ENCODE results near the gene ITPK1. TPM values are rescaled to one million over a fixed set of nuclear protein-coding genes. Genes with fewer than 3 reads are reported as not detected.

ITPK1 gene
- total RNA-seq, 1 experiment from 2014 or later = 38.5 TPM

- intact Hi-C loops (cut with micrococcal nuclease; ENCODE audit: unreplicated experiment) = no loop called here
- no peaks in the 10 kb centered on the region for H3K36me3 ChIP-seq (ENCODE audit: insufficient read depth, low read length, poor library complexity, severe bottlenecking)
- ChIA-PET CTCF (no interaction called here), POLR2A (ENCODE audit: low non-redundant PET) (no interaction called here)
- no peak overlapping the region for H3K4me3 ChIP-seq (ENCODE audit: low read depth, low read length, poor library complexity, severe bottlenecking)
- peaks cover 7% of the 10 kb centered on the region for H3K4me1 ChIP-seq (ENCODE audit: insufficient read depth, low read length, poor library complexity, severe bottlenecking)
- no TSS peak for BruUV-seq (replicated peaks)
- H3K9me3 ChIP-seq (ENCODE audit: low read depth, low read length, poor library complexity, severe bottlenecking) = no peaks in the 10 kb centered on the region
- TF ChIP-seq, protein P1, sequence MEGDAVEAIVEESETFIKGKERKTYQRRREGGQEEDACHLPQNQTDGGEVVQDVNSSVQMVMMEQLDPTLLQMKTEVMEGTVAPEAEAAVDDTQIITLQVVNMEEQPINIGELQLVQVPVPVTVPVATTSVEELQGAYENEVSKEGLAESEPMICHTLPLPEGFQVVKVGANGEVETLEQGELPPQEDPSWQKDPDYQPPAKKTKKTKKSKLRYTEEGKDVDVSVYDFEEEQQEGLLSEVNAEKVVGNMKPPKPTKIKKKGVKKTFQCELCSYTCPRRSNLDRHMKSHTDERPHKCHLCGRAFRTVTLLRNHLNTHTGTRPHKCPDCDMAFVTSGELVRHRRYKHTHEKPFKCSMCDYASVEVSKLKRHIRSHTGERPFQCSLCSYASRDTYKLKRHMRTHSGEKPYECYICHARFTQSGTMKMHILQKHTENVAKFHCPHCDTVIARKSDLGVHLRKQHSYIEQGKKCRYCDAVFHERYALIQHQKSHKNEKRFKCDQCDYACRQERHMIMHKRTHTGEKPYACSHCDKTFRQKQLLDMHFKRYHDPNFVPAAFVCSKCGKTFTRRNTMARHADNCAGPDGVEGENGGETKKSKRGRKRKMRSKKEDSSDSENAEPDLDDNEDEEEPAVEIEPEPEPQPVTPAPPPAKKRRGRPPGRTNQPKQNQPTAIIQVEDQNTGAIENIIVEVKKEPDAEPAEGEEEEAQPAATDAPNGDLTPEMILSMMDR (conservative IDR thresholded peaks at IDR 0.05; ENCODE audit: low read depth, low read length) = no peak
- TF ChIP-seq EZH2 (IDR thresholded peaks at IDR 0.05; ENCODE audit: borderline replicate concordance, low read depth, low read length, poor library complexity, severe bottlenecking) = no peak
- no peak for DNase-seq (ENCODE audit: low spot score)
- H3K27me3 ChIP-seq (replicated peaks; ENCODE audit: insufficient read depth, low read depth, low read length, poor library complexity) = no peaks in the 10 kb centered on the region
- H3K27ac ChIP-seq (ENCODE audit: low read depth, low read length, poor library complexity, severe bottlenecking) = no peak overlapping the region
These were observed 113.7 kb downstream of the ITPK1 start for GRCh38 chr14:93002049-93002448.

DNA sequence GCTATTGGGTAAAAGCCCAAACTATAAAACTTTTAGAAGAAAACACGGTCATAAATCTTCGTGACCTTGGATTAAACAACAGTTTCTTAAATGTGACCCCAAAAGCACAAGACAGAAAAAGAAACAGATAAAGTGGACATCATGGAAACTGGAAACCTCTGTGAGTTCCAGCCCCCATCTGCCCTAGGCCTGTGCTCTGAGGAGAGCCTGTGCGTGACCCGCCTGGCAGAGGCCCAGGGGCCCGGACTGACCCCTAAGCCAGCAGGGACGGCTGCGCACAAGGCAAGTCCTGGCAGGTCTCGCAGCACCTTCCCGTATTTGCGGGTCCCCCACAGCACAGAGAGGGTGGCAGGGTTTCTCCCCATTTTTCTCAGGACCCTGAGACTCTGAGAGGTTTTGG, 116.8 kb downstream of the ITPK1 start:
- TF ChIP-seq EZH2 (IDR thresholded peaks at IDR 0.05; ENCODE audit: borderline replicate concordance, low read depth, low read length, poor library complexity, severe bottlenecking) = no peak
- TF ChIP-seq, protein P1 (conservative IDR thresholded peaks at IDR 0.05; ENCODE audit: low read depth, low read length) = no peak
- Histone ChIP-seq H3K27me3 (replicated peaks; ENCODE audit: insufficient read depth, low read depth, low read length, poor library complexity) (no peaks in the 10 kb centered on the region), H3K36me3 (ENCODE audit: insufficient read depth, low read length, poor library complexity, severe bottlenecking) (no peaks in the 10 kb centered on the region), H3K9me3 (ENCODE audit: low read depth, low read length, poor library complexity, severe bottlenecking) (no peaks in the 10 kb centered on the region), H3K27ac (ENCODE audit: low read depth, low read length, poor library complexity, severe bottlenecking) (no peak overlapping the region), H3K4me3 (ENCODE audit: low read depth, low read length, poor library complexity, severe bottlenecking) (no peak overlapping the region), H3K4me1 (ENCODE audit: insufficient read depth, low read length, poor library complexity, severe bottlenecking) (no peaks in the 10 kb centered on the region)
- DNase-seq (ENCODE audit: low spot score) = no peak
- CTCF ChIA-PET = no interaction called here
- intact Hi-C loops (cut with micrococcal nuclease; ENCODE audit: unreplicated experiment) = no loop called here
- POLR2A ChIA-PET (ENCODE audit: low non-redundant PET) = no interaction called here
- BruUV-seq (replicated peaks) = no TSS peak

- ChIA-PET POLR2A (ENCODE audit: low non-redundant PET) (no interaction called here), CTCF (no interaction called here)
- Histone ChIP-seq H3K27me3 (replicated peaks; ENCODE audit: insufficient read depth, low read depth, low read length, poor library complexity) (no peaks in the 10 kb centered on the region), H3K4me3 (ENCODE audit: low read depth, low read length, poor library complexity, severe bottlenecking) (no peak overlapping the region), H3K27ac (ENCODE audit: low read depth, low read length, poor library complexity, severe bottlenecking) (no peak overlapping the region), H3K36me3 (ENCODE audit: insufficient read depth, low read length, poor library complexity, severe bottlenecking) (no peaks in the 10 kb centered on the region), H3K4me1 (ENCODE audit: insufficient read depth, low read length, poor library complexity, severe bottlenecking) (no peaks in the 10 kb centered on the region), H3K9me3 (ENCODE audit: low read depth, low read length, poor library complexity, severe bottlenecking) (no peaks in the 10 kb centered on the region)
- no TSS peak for BruUV-seq (replicated peaks)
- intact Hi-C loops (cut with micrococcal nuclease; ENCODE audit: unreplicated experiment) = no loop called here
- DNase-seq (ENCODE audit: low spot score) = no peak
- TF ChIP-seq, protein P1 (conservative IDR thresholded peaks at IDR 0.05; ENCODE audit: low read depth, low read length) = no peak
- TF ChIP-seq EZH2 (IDR thresholded peaks at IDR 0.05; ENCODE audit: borderline replicate concordance, low read depth, low read length, poor library complexity, severe bottlenecking) = no peak
These were observed 118.2 kb downstream of the ITPK1 start for GRCh38 chr14:92997343-92998061.

Data from A673 (cell line).